HTR-8/SVneo (cell line): ENCODE data around the gene KCNB1.

Experiments
- DNase-seq: peaks from one replicate; pipeline ENCODE4 v3.0.0; 2011; ENCODE audit warnings: low spot score, mixed read lengths; ENCODE audit not compliant: insufficient read length
- FAIRE-seq: peaks from 2 replicates; lab custom pipeline; 2011; peaks lifted over from hg19 to GRCh38; lab: Jason Lieb, UNC

KCNB1 gene

DNA sequence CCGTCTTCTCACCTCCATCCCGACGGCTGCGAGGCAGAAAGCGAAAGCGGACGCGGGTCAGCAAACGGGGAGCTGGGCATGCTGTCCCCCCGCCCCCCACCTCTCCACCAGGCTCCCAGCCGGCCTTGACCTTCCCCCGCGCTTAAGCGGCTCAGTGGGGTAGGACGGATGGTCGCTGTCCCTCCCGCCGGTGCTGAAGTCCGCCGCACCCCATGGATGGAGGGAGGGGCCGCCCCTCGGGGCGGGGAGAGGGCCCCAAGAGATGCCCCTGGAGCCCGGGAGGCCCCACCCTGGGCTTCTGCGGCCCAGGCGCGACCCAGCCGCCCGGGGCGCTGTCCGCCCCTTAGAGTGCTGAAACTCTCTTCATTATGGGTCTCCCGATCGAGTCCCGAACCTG, at the start of gene KCNB1:
TSS of gene KCNB1 (minus strand) at position 48 of the 397 bp plus-strand sequence. CDS start 188 bp downstream, outside the sequence.
- FAIRE-seq (peak; percentile 78), DNase-seq (peak; percentile 93)

- FAIRE-seq: peak; percentile 91
- no peak for DNase-seq
Observed at GRCh38 chr20:49529470-49529869, 47.0 kb upstream of the KCNB1 start.

DNA sequence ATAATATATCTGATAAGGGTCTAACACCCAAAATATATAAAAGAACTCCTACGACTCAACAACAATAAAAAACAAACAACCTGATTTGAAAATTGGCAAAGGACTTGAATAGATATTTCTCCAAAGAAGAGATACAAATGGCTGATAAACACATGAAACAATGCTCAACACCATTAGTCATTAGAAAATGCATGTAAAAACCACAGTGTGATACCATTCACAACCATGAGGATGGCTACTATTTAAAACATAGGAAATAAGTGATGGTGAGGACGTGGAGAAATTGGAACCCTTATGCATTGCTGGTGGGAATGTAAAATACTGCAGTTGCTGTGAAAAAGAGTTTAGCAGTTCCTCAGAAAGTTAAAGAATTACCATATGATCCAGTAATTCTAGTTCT, 44.1 kb upstream of the KCNB1 start:
- FAIRE-seq: no peak

DNA sequence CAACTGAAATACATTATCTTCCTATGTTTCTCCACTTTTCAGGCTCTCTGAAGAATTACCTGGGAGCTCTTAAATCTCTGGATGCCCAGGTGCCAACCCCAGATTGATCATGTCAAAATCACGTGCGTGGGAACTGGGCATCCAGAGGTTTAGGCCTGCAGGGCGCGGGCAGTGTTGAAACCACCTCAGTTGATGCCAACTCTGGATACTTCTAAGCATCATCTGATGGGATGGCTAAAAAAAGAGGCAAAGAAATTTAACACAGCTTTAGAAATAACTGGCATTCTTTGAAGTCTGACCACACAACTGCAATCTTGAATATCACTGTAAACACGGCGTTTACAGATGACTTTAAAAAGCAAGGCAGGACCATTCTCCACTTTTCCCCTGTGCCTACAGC, 43.6 kb upstream of the KCNB1 start:
- FAIRE-seq: no peak
- no peak for DNase-seq

More for the DNA sequence above, 44.1 kb upstream of the KCNB1 start:
- DNase-seq: no peak

DNA sequence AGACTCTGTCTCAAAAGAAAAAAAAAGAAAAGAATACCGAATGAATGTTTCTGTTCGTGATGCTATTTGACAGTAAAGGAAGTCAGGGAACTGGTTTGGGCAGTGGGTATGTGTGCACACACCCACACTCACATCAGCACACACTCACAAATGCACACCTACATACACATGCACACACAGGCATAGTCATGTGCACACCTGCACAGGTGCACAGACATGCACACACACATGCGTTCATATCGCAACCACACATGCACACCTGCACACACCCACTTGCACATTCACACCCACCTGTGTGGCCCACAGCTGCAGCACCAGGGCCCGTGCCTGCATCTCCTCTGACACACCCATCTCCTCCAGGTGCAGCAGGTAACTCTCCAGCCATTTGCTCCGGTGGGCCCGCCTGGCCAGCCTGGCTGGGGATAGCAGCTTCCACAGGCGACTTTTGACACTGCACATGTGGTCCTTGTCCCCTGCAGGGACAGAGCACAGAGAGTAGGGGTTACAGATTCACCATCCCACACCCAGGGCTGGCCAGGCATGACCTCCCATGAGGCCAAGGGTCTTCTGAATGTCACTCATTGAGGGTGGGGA, 41.4 kb upstream of the KCNB1 start:
- DNase-seq: no peak
- peak; percentile 98 for FAIRE-seq

- DNase-seq (no peak), FAIRE-seq (no peak)
Observed at GRCh38 chr20:49521356-49521755, 38.9 kb upstream of the KCNB1 start.

DNA sequence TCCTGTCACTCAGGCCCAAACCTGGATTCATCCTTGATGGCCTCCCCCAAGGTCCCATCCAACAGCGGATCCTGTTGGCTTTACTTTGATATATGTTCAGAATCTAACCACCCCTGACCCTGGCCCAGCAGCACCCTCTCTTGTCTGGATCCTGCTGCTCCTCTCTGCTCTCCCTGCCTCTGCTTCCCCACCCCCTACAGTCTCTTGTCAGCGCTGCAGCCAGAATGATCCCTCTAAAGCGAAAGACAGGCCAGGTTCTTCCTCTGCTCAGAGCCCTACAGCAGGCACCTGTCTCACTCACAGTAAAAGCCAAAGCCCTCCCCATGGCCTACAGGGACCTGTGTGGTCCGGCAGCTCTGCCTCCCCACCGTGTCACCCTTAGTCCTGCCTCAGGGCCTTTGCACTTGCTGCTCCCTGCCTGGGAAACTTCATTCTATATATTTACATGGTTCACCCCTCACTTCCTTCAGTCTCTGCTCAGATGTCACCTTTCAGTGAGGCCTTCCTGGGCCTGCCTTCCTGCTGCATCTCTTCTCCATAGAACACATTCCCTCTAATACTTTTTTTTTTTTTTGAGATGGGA, 37.4 kb upstream of the KCNB1 start:
- FAIRE-seq: no peak
- DNase-seq: no peak

DNA sequence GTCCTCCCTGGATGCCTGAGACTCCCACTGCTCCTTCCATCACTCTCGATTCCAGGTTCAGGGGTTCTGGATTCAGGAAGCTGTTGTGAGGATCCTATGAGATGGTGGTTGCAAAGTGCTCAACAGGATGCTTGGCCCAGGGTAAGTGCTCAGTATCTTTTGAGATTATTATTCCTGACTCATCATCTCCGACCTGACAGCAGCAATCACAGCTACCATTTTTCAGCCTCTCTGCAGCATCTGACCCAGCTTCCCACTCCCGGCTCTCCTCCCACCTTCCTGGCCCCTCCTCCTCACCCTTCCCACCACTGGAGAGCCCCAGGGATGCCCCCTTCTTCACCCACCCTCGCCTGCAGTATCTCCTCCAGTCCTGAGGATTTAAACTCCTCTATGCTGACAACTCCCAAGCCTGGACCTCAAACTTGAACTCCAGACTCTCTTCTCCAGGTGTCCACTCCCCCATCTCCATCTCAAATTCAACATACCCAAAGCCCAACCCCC, 36.8 kb upstream of the KCNB1 start:
- peak; percentile 42 for FAIRE-seq
- no peak for DNase-seq

GRCh38 chr20:49518576-49518975, 36.1 kb upstream of the KCNB1 start:
- DNase-seq (no peak), FAIRE-seq (peak; percentile 94)

DNA sequence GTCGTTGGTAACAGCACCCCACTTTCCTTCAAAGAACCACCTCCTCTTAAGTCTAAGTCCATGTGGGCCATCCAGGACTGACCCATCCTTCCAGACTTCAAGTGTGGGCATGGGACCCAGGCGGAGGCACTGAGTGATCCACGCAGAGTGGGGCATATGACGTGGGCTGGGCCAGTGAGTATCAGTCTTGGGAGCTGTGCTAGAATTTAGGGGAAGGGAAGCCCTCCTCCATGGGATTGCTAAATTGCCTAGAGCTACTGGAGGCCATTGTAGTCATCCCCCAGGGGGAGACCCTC, 35.3 kb upstream of the KCNB1 start:
- no peak for DNase-seq
- peak; percentile 94 for FAIRE-seq

- FAIRE-seq (no peak), DNase-seq (no peak)
Observed at GRCh38 chr20:49516916-49517804, 34.7 kb upstream of the KCNB1 start.

GRCh38 chr20:49515586-49515985, 33.1 kb upstream of the KCNB1 start:
- DNase-seq: no peak
- FAIRE-seq: no peak

GRCh38 chr20:49513517-49513916, 31.0 kb upstream of the KCNB1 start:
- DNase-seq (no peak), FAIRE-seq (no peak)

GRCh38 chr20:49513009-49513408, 30.5 kb upstream of the KCNB1 start:
- FAIRE-seq (peak; percentile 96), DNase-seq (no peak)

DNA sequence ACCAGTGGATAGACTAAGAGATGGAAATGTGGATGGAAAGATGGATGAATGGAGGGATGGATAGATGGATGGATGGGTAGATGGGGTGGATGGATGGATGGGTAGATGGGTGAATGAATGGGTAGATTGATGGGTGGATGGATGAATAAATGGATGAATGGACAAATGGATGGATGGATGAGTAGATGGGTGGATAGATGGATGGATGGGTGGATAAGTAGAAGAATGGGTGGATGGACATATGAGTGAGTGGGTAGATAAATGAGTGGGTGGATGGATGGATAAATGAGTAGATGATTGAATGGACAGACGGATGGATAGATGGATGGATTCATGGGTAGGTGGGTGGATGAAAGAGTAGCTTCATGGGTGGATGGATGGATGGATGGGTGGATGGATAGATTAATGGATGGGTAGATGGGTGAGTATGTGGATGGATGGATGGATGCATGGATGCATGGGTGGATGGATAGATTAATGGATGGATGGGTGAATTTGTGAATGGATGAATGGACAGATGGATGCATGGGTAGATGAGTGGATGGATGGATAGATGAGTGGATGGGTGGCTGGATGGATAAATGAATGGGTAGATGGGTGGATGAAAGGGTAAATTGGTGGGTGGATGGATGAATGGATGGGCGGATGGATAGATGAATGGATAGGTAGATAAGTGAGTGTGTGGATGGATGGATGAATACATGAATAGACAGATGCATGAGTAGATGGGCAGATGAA, 29.5 kb upstream of the KCNB1 start:
- DNase-seq (no peak), FAIRE-seq (peak; percentile 98)

DNA sequence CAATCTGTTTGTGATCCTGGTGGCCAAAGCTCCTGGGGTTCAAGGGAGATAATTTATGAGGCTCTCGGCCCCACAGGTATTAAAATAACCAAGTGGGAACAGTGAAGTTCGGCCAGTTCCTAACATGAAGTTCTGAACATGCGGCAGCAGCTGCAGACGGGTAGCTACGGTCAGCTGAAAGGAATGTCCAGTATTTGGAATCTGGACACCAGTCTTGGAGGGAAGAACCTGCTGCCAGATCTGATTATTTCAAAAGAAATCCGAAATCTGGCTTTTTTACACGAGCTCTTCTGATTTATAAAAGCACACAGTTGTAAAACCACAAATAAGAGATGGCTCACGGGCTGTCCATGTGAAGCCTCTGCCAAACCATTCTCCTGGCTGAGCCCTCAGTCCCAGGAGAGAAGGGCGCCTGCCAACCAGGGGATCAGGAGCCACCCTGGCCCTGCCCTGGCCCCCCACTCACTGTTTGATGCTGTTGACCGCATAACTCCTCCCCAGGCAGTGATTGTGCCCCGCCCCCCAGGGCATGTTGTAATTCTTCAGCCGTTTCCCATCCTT, 28.2 kb upstream of the KCNB1 start:
- FAIRE-seq: peak; percentile 95
- DNase-seq: peak; percentile 87

- peak; percentile 98 for FAIRE-seq
- DNase-seq: peak; percentile 92
Observed at GRCh38 chr20:49508435-49509199, 26.1 kb upstream of the KCNB1 start.

GRCh38 chr20:49507741-49508434, 25.4 kb upstream of the KCNB1 start:
- no peak for DNase-seq
- FAIRE-seq: no peak

- peak; percentile 82 for FAIRE-seq
- no peak for DNase-seq
Observed at GRCh38 chr20:49505518-49505917, 23.1 kb upstream of the KCNB1 start.
